Vagina (tissue), 2 donors: ENCODE measurements around the gene BTNL2.

ENCODE experiments used
- CTCF ChIP-seq, 3 experiments: fragments of 450-650 bp in 2 of 3; fragments of 200-600 bp in 1 of 3; sonication (generic) in 1 of 3; IDR thresholded peaks; one replicate each; pipeline ENCODE4 v1.5.1; 2017 to 2019; ENCODE audit warnings: antibody characterized with exemption in 3 of 3, mild to moderate bottlenecking in 2 of 3, moderate library complexity in 2 of 3
- POLR2A ChIP-seq, 2 donors: fragments of 450-650 bp; IDR thresholded peaks; one replicate each; pipeline ENCODE4 v1.6.1; 2017; ENCODE audit warnings: antibody characterized with exemption in 2 of 2, mild to moderate bottlenecking in 2 of 2, moderate library complexity in 2 of 2

GRCh38 chr6:32411566-32412327 lies 4.8 kb upstream of the BTNL2 start:
- no peak for TF ChIP-seq CTCF (IDR thresholded peaks at IDR 0.05)
- TF ChIP-seq POLR2A (IDR thresholded peaks at IDR 0.05): no peak
